PFSK-1 (cell line): ENCODE results near the gene MATN4.

Source experiments
- POLR2AphosphoS5 ChIP-seq: IDR thresholded peaks from 2 replicates; pipeline ENCODE4 v1.6.1; 2012; ENCODE audit warnings: low read depth, mild to moderate bottlenecking, control low read depth, low read length, moderate library complexity
- REST ChIP-seq, 2 experiments: IDR thresholded peaks; 2 replicates each; pipeline versions ENCODE4 v1.6.1 to v1.8.0; 2011 to 2012; ENCODE audit warnings: low read depth in 2 of 2, low read length in 2 of 2, control low read depth in 1 of 2, inconsistent platforms in 1 of 2, mild to moderate bottlenecking in 1 of 2, moderate library complexity in 1 of 2; ENCODE audit not compliant: insufficient read depth in 1 of 2
- SIN3A ChIP-seq: IDR thresholded peaks from 2 replicates; pipeline ENCODE4 v1.6.1; 2012; ENCODE audit warnings: mild to moderate bottlenecking, low read length, moderate library complexity, borderline replicate concordance; ENCODE audit not compliant: insufficient read depth

GRCh38 chr20:45311589-45312211, 3.6 kb upstream of the MATN4 start:
- no peak for TF ChIP-seq POLR2AphosphoS5
- no peak for TF ChIP-seq SIN3A
- TF ChIP-seq REST (IDR thresholded peaks at IDR 0.05; ENCODE audit: insufficient read depth in 1 of 2, low read depth in 2 of 2, low read length in 2 of 2): no peak
